GM21619 (cell line): ENCODE results near the gene KRTAP2-1.
"Not testable (repeated sequence)": the region's sequence is repeated elsewhere in the genome, so short reads cannot be mapped to it uniquely, and the experiment has no call there.

ENCODE experiments used
- ATAC-seq: cut with Tn5 transposase; IDR thresholded peaks from one replicate; pipeline ENCODE4 v1.9.1; 2021; ENCODE audit not compliant: unreplicated experiment

Gene KRTAP2-1

DNA sequence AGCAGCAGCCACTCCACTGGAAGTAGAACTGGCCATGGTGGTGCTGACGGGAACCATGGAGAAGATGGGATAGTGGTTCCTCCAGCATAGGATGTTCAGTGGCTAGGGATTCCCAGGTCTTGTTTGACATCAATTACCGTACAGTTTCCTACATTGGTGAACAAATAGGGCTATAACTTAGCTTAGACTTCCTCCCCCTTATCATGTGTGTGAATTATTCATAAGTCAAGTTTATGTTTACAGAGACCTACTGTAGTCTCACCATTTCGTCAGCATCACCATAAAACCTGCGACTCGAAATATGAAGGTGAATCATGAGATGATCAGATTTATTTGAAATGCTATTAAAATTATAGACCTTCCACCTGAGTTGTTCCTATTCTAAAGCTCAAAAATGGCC lies 11.6 kb upstream of the KRTAP2-1 start:
- ATAC-seq: no peak

DNA sequence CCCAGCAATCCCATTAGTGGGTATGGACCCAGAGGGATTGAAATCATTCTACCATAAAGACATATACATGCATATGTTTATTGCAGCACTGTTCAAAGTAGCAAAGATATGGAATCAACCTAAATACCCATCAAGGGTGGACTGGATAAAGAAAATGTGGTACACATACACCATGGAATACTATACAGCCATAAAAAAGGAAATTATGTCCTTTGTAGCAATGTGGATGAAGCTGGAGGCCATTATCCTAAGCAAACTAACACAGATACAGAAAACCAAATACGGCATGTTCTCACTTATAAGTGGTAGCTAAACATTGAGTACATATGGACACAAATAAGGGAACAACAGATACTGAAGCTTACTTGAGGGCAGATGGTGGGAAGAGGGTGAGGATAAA lies 10.4 kb upstream of the KRTAP2-1 start:
- ATAC-seq: no peak

DNA sequence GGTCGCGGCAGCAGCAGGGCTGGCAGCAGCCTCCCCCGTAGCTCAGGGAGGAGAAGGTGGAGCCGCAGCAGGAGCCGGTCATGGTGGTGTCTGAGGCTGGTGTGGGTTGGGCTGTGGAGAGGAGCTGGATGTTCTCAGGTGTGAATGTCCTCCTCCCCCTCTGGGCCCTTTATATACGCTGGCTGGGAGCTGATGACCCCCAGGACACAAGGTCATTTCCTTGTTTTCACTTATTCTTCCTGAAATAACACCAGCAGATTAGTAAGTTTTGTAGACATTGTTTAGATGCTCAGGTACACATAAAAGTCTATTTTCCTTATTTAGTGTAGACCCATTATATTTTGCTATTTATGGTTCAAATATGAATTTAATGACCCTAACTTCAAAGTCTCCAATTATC lies 8.0 kb upstream of the KRTAP2-1 start, which contains the start of gene KRTAP2-2:
Gene KRTAP2-2, minus strand, starts transcription at position 101 of the 400 bp plus-strand sequence. Its CDS starts 19 bp downstream, at position 82.
- not testable (repeated sequence) for ATAC-seq

DNA sequence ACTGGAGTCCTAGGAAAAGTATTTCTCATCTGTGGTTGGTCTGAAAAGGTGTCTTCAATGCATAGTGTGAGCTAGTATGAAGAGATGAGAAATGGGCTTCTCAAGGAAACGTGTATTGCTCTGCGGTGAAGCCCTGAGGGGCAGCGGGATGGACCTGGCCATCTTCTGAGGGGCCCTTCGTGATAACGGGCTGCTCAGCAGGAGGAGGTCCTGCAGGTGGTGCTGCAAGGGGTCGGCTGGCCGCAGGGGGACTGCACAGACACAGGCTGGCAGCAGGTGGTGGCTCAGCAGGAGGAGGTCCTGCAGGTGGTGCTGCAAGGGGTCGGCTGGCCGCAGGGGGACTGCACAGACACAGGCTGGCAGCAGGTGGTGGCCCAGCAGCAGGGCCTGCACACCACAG lies 7.4 kb upstream of the KRTAP2-1 start:
- not testable (repeated sequence) for ATAC-seq

DNA sequence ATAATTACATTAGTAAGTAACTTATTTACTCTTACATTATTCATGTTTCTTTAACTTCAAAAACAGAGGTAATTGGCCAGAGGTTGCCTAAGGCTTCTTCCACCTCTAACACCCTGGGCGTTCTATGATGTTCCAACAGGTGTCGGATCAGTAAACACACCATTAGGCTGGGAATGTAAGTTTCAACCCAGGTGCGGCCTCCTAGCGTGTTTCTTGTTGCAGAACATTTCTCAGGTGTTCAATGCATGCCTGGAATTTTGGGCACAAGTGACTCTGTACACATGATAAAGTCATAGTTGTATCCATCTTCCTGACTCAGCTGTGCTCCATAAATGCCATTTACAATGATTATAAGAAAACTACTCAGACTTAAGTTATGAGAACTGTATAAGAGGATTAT lies 6.9 kb upstream of the KRTAP2-1 start:
- no peak for ATAC-seq

DNA sequence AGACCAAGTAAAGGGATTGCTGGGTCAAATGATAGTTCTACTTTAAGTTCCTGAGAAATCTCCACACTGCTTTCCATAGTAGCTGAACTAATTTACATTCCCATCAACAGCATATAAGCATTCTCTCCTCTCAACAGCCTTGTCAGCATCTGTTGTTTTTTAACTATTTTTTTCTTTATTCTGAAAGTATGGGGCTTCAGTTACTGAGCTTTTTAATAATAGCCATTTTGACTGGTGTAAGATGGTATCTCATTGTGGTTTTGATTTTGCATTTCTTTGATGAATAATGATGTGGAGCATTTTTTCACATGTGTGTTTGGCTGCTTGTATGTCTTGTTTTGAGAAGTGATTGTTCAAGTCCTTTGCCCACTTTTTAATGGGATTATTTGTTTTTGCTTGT lies 5.5 kb upstream of the KRTAP2-1 start:
- no peak for ATAC-seq

DNA sequence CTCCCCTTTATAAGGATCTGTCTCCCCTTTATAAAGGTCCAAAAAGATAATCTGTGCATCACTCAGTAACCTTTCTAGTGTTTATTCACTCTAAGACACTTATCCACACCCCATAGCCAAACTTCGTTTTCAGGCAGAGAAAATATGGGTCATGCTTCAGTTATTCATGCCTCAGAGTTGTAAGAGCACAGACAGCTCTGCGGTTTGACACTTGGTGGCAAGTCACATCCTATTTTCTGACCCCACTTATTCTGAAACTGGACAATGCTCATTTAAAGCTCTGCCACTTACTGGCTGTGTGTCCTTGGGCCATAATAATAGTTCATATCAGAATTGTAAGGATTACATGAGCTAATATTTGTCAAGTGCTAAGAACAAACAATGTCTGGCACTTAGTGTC lies 2.0 kb upstream of the KRTAP2-1 start:
- ATAC-seq: no peak

DNA sequence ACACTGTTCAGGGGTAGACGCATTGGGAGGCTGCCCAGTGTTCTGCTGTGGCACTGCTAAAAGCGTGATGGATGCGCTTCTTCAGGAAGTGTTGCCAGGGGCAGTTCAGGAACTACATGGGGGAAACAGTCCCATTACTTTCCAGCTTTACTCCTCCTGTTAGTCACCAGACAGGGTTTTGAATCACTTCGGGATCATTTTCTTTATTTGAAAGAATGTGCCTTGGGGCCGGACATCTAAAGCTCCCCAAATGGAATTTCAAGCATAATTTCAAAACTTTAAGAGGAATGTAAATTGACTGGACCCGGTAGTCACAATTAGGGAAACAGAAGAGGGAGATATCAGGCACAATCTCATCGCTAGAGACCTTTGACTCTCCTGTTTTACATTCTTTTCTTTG lies 1.3 kb upstream of the KRTAP2-1 start:
- ATAC-seq: no peak

DNA sequence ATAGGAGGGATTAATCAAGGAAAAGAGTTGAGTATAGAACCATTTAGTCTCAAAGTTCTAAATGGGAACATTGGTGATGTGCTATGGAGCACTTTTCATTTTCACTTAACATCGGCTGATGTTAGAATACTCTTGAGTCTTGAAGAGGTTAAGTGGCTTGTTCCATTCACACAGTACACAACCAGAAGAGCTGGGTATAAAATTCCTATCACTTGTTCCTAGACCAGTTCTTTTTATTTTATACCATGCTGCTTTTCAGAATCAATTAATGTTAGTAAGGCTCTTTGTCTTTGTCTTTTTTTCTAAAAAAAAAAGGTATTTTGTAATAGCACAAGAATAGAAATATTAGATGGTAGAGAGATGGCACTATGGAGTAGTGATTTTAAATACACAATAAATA lies 4.2 kb downstream of the KRTAP2-1 start:
- ATAC-seq: no peak

DNA sequence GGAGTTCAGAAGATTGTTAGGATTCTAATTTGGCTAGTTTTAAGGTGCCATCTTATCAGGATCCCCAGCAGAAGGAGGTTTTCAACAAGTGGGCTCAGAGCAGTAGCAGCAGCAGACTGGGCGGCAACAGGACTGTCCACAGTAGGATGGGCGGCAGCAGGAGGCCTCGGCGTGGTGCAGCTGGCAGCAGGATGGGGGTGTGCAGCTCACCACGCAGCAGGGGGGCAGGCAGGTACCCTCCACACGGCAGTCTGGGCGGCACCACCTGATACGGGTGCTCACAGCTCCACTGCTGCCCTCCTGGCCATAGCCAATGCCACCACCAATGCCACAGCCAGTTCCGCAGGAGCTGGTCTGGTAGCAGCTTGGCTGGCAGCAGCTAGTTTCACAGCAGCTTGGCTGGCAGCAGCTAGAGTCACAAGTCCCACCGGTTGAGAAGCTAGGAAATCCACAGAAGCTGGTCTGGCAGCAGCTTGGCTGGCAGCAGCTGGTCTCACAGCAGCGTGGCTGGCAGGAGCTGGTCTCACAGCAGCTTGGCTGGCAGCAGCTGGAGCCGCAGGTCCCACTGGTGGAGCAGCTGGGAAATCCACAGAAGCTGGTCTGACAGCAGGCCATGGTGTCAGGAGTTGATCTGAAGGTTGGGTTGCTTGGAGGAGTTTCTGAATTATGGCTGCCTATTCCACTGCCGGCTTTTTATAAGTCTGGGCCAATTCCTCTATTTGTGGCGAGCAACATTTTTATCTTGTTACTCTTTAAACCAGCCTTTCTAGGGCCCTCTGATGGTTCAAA lies 6.1 kb downstream of the KRTAP2-1 start, which contains the start of gene KRTAP1-1:
Gene KRTAP1-1, minus strand, starts transcription at position 668 of the 789 bp plus-strand sequence. Its CDS starts 53 bp downstream, at position 615.
- not testable (repeated sequence) for ATAC-seq

DNA sequence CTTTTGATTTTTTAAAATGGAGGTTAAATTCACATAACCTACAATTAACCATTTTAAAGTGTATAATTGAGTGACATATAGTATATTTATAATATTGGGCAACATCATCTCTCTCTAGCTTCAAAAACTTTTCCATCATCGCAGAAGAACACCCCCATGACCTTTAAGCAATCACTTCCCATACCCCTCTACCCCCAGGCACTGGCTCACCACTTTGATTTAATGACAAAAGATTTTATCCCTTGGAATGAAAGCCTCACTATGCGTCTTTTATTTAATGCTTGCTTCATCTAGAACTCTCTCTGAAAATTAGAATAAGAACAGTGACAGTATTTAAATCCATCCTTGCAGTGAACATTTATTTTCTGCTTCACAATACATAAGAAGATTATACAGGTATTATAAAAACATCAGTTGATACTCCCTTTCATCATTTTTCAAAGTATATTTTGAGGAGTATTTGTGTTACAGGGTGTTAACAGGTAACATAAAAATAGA lies 9.2 kb downstream of the KRTAP2-1 start:
- ATAC-seq: no peak

DNA sequence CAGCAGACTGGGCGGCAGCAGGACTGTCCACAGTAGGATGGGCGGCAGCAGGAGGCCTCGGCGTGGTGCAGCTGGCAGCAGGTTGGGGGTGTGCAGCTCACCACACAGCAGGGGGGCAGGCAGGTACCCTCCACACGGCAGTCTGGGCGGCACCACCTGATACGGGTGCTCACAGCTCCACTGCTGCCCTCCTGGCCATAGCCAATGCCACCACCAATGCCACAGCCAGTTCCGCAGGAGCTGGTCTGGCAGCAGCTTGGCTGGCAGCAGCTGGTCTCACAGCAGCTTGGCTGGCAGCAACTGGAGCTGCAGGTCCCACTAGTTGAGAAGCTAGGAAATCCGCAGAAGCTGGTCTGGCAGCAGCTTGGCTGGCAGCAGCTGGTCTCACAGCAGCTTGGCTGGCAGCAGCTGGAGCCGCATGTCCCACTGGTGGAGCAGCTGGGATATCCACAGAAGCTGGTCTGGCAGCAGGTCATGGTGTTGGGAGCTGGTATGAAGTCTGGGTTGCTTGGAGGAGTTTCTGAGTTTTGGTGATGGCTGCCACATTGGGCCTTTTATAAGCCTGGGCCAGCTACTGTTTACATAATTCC lies 12.7 kb downstream of the KRTAP2-1 start, which contains the start of gene KRTAP1-3:
Gene KRTAP1-3, minus strand, starts transcription at position 529 of the 590 bp plus-strand sequence. Its CDS starts 53 bp downstream, at position 476.
- not testable (repeated sequence) for ATAC-seq

DNA sequence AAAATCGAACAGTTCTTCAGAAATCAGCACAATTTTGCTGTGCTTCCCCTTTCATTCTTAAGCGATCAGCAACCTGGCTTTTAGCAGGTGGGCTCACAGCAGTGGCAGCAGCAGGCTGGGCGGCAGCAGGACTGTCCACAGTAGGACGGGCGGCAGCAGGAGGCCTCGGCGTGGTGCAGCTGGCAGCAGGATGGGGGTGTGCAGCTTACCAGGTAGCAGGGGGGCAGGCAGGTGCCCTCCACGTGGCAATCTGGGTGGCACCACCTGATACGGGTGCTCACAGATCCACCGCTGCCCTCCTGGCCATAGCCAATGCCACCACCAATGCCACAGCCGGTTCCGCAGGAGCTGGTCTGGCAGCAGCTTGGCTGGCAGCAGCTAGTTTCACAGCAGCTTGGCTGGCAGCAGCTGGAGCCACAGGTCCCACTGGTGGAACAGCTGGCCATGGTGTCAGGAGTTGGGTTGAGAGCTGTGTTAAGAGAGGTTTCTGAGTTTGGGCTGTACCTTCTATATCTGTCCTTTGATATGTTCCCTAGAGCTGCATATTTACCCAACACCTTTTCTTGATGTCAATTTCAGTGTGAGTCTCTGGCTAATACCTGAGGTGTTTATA lies 17.4 kb downstream of the KRTAP2-1 start, which contains the start of gene KRTAP1-4:
Gene KRTAP1-4, minus strand, starts transcription at position 563 of the 613 bp plus-strand sequence. Its CDS starts 117 bp downstream, at position 446.
- no peak for ATAC-seq

DNA sequence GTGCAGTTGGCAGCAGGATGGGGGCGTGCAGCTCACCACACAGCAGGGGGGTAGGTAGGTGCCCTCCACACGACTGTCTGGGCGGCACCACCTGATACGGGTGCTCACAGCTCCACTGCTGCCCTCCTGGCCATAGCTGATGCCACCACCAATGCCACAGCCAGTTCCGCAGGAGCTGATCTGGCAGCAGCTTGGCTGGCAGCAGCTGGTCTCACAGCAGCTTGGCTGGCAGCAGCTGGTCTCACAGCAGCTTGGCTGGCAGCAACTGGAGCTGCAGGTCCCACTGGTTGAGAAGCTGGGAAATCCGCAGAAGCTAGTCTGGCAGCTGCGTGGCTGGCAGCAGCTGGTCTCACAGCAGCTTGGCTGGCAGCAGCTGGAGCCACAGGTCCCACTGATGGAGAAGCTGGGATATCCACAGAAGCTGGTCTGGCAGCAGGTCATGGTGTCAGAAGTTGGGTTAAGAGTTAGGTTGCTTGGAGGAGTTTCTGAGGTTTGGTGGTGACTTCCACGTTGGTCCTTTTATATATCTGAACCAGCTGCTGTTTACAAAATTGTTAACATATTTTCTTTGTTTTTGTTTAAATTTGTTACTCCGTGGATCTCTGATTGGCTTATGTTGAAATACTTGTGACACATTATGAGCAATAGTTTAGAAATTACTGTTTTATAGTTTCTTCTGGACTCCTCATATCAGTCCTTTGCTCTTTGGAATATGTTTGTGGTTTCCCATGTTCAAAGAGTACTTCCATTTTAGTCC lies 20.2 kb downstream of the KRTAP2-1 start, which contains the start of gene KRTAP1-5:
Gene KRTAP1-5, minus strand, starts transcription at position 494 of the 757 bp plus-strand sequence. Its CDS starts 53 bp downstream, at position 441.
- ATAC-seq: no peak

DNA sequence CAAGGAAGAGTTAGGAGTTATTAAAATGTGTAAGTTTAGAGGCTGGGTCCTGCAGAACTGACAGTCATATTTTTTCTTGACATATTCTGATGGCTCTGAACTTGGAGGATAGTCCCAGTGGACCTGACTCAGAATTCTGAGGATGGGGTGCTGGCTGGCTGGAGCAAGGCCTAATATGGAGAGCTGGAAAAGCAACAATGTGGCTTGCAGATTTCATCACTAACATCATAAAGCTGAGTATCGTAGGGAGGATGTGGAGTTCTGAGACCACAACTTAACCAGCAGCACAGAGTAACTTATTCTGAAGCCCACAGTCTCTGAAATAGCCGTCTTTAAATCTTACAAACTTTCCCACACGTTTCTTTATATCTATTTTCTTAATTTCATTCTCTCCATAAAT lies 22.4 kb downstream of the KRTAP2-1 start:
- ATAC-seq: no peak

DNA sequence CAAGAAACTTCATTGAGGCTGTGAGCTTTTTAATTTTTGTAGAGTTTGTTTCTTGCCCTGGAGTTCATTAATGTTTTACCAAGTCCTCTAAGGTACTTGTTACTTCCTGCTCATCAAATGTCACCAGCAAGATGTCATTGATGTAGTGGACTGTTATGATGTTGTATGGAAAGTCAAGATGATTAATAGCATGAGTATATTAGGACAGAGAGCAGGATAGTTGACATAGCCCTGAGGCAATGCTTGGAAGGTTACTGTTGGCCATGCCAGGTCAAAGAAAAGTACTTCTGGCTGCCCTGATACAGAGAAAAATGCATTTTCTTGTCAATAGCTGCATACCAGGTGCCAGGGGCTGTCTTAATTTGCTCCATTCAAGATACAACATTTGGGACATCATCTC lies 26.8 kb downstream of the KRTAP2-1 start:
- ATAC-seq: no peak

DNA sequence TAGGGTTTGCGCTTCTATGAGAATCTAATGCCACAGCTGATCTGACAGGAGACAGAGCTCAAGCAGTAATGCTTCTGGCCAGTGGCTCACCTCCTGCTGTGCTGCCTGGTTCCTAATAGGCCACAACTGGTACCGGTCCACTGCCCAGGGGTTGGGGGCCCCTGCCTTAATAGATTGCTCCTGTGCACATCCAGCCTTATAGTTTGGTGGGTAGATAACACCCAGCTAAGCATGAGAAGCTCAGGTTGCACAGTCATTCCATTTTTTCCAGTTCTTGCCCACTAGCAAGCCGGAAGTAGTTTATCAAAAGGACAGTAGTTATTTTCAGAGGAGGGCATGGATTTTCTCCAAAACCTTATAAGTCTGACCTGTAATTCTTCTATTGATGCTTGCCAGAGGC lies 27.7 kb downstream of the KRTAP2-1 start:
- ATAC-seq: no peak

DNA sequence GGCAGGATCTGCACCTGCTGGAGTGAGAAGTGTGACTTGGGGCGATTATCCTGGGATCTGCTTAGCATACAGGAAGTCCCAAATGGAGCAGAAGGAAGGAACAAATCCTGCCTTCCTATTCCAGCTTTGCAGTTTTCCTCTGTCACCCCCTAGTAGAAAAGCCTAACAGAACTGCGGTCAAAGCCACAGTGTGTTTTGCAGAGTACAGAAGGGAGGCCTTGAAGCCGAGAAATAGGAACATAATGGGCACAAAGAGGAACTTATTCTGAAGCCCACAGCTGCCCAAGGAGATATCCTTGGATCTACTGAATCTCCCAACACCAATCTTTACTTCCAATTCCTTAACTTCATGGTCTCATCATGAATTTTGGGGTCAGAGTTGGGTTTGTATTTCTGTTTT lies 28.6 kb downstream of the KRTAP2-1 start:
- ATAC-seq: no peak

DNA sequence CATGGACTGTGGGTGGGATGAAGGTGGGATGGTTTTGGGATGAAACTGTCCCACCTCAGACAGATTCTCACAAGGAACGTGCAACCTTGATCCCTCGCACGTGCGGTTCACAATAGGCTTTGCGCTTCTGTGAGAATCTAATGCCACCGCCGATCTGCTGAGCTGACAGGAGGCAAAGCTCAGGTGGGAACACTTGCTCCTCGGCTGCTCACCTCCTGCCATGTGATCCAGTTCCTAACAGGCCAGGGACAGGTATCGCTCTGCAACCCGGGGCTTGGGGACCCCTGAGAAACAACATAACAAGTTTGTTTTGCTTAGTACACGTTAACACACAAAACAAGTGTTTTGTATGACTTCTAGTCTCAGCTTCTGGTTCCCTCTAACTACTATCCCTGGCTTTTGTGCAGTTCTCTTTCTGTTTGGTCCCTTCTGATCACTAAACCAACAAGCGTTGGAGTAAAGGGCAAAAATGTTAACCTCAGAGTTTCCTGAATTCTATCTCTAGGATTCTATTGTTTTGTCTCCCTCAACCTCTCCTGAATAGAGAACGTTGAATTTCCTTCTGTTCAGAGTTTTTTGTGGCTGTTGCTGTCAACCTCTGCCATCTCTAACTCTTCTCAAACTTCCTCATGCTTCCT lies 30.4 kb downstream of the KRTAP2-1 start:
- ATAC-seq: no peak

DNA sequence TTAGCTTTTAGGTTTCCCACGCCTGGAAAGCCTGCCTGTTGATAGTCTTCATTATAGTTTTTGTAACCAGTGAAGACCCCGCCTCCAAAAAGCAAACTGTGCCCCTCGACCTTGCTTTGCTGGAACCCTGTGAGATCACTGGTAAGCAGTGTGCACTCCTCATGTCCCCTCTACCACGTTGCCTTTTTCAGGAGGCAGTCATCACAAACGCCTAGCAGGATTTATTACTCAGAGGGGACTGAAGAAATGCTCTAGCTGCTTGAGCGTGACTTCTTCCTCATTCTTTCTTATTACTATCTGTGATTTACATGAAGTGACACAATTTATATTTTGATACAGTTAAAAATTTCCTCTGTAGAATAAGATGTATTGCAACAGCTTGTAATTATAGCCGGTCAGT lies 31.7 kb downstream of the KRTAP2-1 start:
- no peak for ATAC-seq
